ENCODE data around the gene CACNA1D. TPM values are rescaled to one million over a fixed set of nuclear protein-coding genes. Genes with fewer than 3 reads are reported as not detected.

Gene CACNA1D
- total RNA-seq, 1 donor from 2014 or later, result 47.2 TPM

- peak overlapping the region; percentile 47 for H3K27ac ChIP-seq
- peaks cover 20% of the 10 kb centered on the region for H3K4me1 ChIP-seq
- no peaks in the 10 kb centered on the region for H3K27me3 ChIP-seq
- ATAC-seq (peak; percentile 69), DNase-seq (no peak)
- no peak for TF ChIP-seq CTCF (IDR thresholded peaks at IDR 0.05)
- H3K9me3 ChIP-seq, result no peaks in the 10 kb centered on the region
- intact Hi-C loops (cut with DNase I), result no loop called here
- H3K4me3 ChIP-seq, result no peak overlapping the region
- H3K36me3 ChIP-seq, result no peaks in the 10 kb centered on the region
Observed at GRCh38 chr3:53754325-53754724, 259.9 kb downstream of the CACNA1D start.

GRCh38 chr3:53758846-53759245, 264.4 kb downstream of the CACNA1D start:
- ATAC-seq, result no peak
- H3K27me3 ChIP-seq, result no peaks in the 10 kb centered on the region
- no peaks in the 10 kb centered on the region for H3K9me3 ChIP-seq
- peaks cover 7% of the 10 kb centered on the region for H3K4me1 ChIP-seq
- H3K4me3 ChIP-seq, result no peak overlapping the region
- no peak overlapping the region for H3K27ac ChIP-seq
- no peak for DNase-seq
- H3K36me3 ChIP-seq, result no peaks in the 10 kb centered on the region
- TF ChIP-seq CTCF (IDR thresholded peaks at IDR 0.05), result no peak
- intact Hi-C loops (cut with DNase I), result no loop called here

DNA sequence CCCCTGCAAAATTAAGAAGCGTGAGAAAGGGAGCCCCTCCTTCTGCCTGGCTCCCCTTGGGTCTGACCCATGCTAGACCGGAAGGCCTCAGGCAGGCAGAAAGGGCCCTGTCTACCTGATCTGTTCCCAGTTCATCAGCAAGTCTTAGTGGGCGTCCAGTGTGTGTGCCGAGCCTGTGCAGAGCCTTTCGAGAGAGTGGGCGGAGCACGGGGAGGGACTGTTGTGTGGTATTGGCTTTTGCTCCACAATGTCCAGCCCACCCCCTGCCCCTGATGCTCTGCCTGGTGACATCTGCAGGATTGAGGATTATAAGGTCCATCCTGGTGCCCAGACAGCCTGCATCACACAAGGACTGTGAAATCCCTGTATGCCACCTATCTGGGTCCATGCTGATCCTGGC, 268.9 kb downstream of the CACNA1D start:
- Histone ChIP-seq H3K4me3 (no peak overlapping the region), H3K9me3 (no peaks in the 10 kb centered on the region), H3K36me3 (no peaks in the 10 kb centered on the region), H3K27ac (no peak overlapping the region), H3K27me3 (no peaks in the 10 kb centered on the region), H3K4me1 (no peaks in the 10 kb centered on the region)
- DNase-seq, result no peak
- intact Hi-C loops (cut with DNase I), result no loop called here
- no peak for TF ChIP-seq CTCF (IDR thresholded peaks at IDR 0.05)
- ATAC-seq, result no peak

DNA sequence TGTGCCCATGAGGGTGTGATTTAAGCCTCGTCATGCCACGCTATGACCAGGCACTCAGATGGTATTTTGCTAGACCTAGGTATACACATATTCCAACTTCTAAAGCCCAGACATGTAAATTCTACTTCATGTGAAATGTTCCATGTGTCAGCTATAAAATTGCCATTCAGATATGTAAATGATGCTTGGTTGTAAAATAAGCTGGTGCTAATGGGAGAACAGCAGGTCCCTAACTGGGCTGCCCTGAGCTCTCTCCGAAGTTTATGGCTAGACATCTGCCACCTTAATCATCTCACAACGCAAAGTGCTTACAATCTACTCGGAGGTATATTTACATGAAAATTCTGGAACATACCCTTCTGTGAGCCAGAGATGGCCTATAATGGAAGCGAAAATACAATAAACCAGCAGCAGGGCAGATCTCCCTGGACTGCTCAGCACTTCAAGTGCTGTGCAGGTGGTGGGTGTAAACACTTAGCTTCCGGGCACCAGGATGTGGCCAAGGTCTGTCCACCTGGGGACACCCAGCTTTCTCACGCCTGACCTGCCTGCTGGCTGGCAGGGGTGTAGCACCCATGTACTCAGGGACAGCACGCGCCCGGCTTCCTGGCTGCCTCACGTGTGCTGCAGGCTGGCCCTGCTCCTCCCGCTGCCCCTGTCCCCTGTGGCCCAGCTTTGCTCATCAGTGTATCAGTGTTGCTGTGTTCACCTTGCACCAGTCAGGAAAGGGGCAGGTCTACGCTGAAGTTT, 269.8 kb downstream of the CACNA1D start:
- ATAC-seq, result peak; percentile 85
- no peaks in the 10 kb centered on the region for H3K36me3 ChIP-seq
- H3K4me1 ChIP-seq, result no peaks in the 10 kb centered on the region
- H3K9me3 ChIP-seq, result no peaks in the 10 kb centered on the region
- H3K27ac ChIP-seq, result no peak overlapping the region
- intact Hi-C loops (cut with DNase I), result no loop called here
- no peaks in the 10 kb centered on the region for H3K27me3 ChIP-seq
- no peak for TF ChIP-seq CTCF (IDR thresholded peaks at IDR 0.05)
- peak; percentile 83 for DNase-seq
- no peak overlapping the region for H3K4me3 ChIP-seq

DNA sequence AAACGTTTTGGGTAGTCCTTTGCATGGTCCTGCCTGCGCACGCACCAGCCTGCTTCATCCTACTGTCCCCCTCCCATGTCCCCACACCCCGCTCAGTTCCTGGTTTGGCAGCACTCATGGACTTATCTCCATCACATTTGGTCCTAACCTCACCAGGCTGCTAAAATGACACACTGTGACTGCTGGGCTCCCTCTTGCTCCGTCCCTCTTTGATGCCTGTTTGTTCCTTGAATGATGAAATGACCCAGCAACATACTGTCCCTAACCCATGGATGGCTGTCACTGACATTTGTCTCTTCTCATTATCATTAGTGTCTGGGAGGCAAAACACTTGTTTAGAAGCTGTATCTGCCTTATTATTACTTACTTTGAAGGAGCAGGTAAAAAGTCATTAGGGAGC, 271.3 kb downstream of the CACNA1D start:
- H3K36me3 ChIP-seq, result no peaks in the 10 kb centered on the region
- intact Hi-C loops (cut with DNase I), result no loop called here

More for the DNA sequence above, 271.3 kb downstream of the CACNA1D start:
- DNase-seq, result no peak
- Histone ChIP-seq H3K4me1 (no peaks in the 10 kb centered on the region), H3K9me3 (no peaks in the 10 kb centered on the region), H3K27ac (no peak overlapping the region), H3K27me3 (no peaks in the 10 kb centered on the region), H3K4me3 (no peak overlapping the region)
- TF ChIP-seq CTCF (IDR thresholded peaks at IDR 0.05), result no peak
- ATAC-seq, result no peak

Data from upper lobe of right lung (tissue), 1 donor.